Natural killer cell (primary cell): Measurements from ENCODE around the gene LEKR1. TPM values are rescaled to one million over a fixed set of nuclear protein-coding genes. Genes with fewer than 3 reads are reported as not detected.

Source experiments
- ATAC-seq, 3 donors: fragments of 150-1000 bp in 2 of 3; fragments of 200-7000 bp in 1 of 3; cut with Tn5 transposase; 1 replicate in 1 of 3; 2 replicates in 2 of 3; pipeline ENCODE4 v1.10.0; 2021; ENCODE audit warnings: mild to moderate bottlenecking in 2 of 3, moderate library complexity in 2 of 3
- DNase-seq, 2 donors: peaks; one replicate each; pipeline versions ENCODE4 v3.0.0 to v3.0.0-alpha.2; 2013 to 2021; ENCODE audit warnings: mixed read lengths in 1 of 2
- H3K27ac ChIP-seq: one replicate; pipeline ENCODE4 v1.5.1; 2013; ENCODE audit warnings: mild to moderate bottlenecking, low read length
- H3K27me3 ChIP-seq: one replicate; pipeline ENCODE4 v1.6.1; 2013; ENCODE audit warnings: low read length; ENCODE audit not compliant: control insufficient read depth, insufficient read depth
- H3K36me3 ChIP-seq: one replicate; pipeline ENCODE4 v1.6.1; 2013; ENCODE audit warnings: low read length; ENCODE audit not compliant: control insufficient read depth, insufficient read depth
- H3K4me1 ChIP-seq: one replicate; pipeline ENCODE4 v1.6.1; 2013; ENCODE audit warnings: low read length; ENCODE audit not compliant: control insufficient read depth, insufficient read depth
- H3K4me3 ChIP-seq: one replicate; pipeline ENCODE4 v1.5.1; 2013; ENCODE audit warnings: low read length
- H3K9me3 ChIP-seq: one replicate; pipeline ENCODE4 v1.6.1; 2013; ENCODE audit warnings: low read length; ENCODE audit not compliant: control insufficient read depth, insufficient read depth
- H3K27ac Mint-ChIP-seq, 2 donors: one replicate each; pipeline ENCODE4 v1.8.0; 2022; ENCODE audit warnings: mild to moderate bottlenecking in 2 of 2, mixed read lengths in 2 of 2, moderate library complexity in 1 of 2
- H3K27me3 Mint-ChIP-seq, 2 donors: one replicate each; pipeline ENCODE4 v1.8.0; 2022; ENCODE audit warnings: low read depth in 2 of 2, mixed read lengths in 2 of 2
- H3K36me3 Mint-ChIP-seq: one replicate; pipeline ENCODE4 v1.8.0; 2022; ENCODE audit warnings: mixed read lengths
- H3K4me1 Mint-ChIP-seq, 2 donors: one replicate each; pipeline ENCODE4 v1.8.0; 2022; ENCODE audit warnings: mixed read lengths in 2 of 2
- H3K4me3 Mint-ChIP-seq: one replicate; pipeline ENCODE4 v1.8.0; 2022; ENCODE audit warnings: mild to moderate bottlenecking, moderate library complexity, mixed read lengths
- H3K9me3 Mint-ChIP-seq, 2 donors: one replicate each; pipeline ENCODE4 v1.8.0; 2022; ENCODE audit warnings: mixed read lengths in 2 of 2
- CTCF ChIP-seq: fragments of 200-600 bp; IDR thresholded peaks from one replicate; pipeline ENCODE4 v1.8.0; 2022; ENCODE audit warnings: antibody characterized with exemption
- WGBS: methylation state at CpG from one replicate; pipeline ENCODE4 v1.1.7; 2013; ENCODE audit warnings: missing lambda C conversion rate; ENCODE audit not compliant: insufficient coverage; 5-methylcytosine and 5-hydroxymethylcytosine counted together
- intact Hi-C: fragments of 100-400 bp; cut with micrococcal nuclease; formaldehyde crosslinking; loops from one replicate; pipeline ENCODE4 v1.14.2; 2022
- total RNA-seq, 4 donors: library from RNA; stranded (reverse); fragments of 120-200 nt in 1 of 4; gene quantifications; one replicate each; pipeline versions ENCODE4 v1.2.3 to v1.2.4, GENCODE V29; 2013 to 2022

LEKR1 gene
- total RNA-seq, 3 donors from 2014 or later (not counting 1 experiment from before 2014, with no cell fraction given), result 1.1 to 1.7 (median 1.2) TPM

GRCh38 chr3:157042226-157042625 lies 216.1 kb downstream of the LEKR1 start:
- H3K27ac Mint-ChIP-seq, result no peak overlapping the region
- ATAC-seq (no peak), DNase-seq (no peak)
- TF ChIP-seq CTCF, result no peak
- H3K27me3 ChIP-seq, result peaks cover 3% of the 10 kb centered on the region
- no peaks in the 10 kb centered on the region for H3K4me1 ChIP-seq
- no peaks in the 10 kb centered on the region for H3K36me3 ChIP-seq
- no peak overlapping the region for H3K4me3 ChIP-seq
- H3K4me1 Mint-ChIP-seq, result no peaks in the 10 kb centered on the region
- 100% methylated on average over 2 of the region's 2 CpGs for WGBS
- H3K27me3 Mint-ChIP-seq, result peaks cover 11 to 34% of the 10 kb centered on the region in 2 donors
- H3K4me3 Mint-ChIP-seq, result no peak overlapping the region
- H3K9me3 Mint-ChIP-seq, result no peaks in the 10 kb centered on the region
- intact Hi-C loops, result no loop called here
- no peaks in the 10 kb centered on the region for H3K36me3 Mint-ChIP-seq
- H3K9me3 ChIP-seq, result no peaks in the 10 kb centered on the region
- no peak overlapping the region for H3K27ac ChIP-seq

- ATAC-seq, result no peak
- no peaks in the 10 kb centered on the region for H3K36me3 Mint-ChIP-seq
- H3K4me1 ChIP-seq, result no peaks in the 10 kb centered on the region
Observed at GRCh38 chr3:157043771-157044170, 217.6 kb downstream of the LEKR1 start.

GRCh38 chr3:157045238-157045850 lies 219.2 kb downstream of the LEKR1 start:
- Histone ChIP-seq H3K4me3 (no peak overlapping the region), H3K27me3 (peaks cover 3% of the 10 kb centered on the region), H3K4me1 (no peaks in the 10 kb centered on the region), H3K27ac (no peak overlapping the region), H3K9me3 (no peaks in the 10 kb centered on the region), H3K36me3 (no peaks in the 10 kb centered on the region)
- no peak for TF ChIP-seq CTCF
- H3K27ac Mint-ChIP-seq, result no peak overlapping the region
- no peaks in the 10 kb centered on the region for H3K4me1 Mint-ChIP-seq
- H3K27me3 Mint-ChIP-seq, result peaks cover 6 to 35% of the 10 kb centered on the region in 2 donors
- H3K9me3 Mint-ChIP-seq, result no peaks in the 10 kb centered on the region
- ATAC-seq (no peak), DNase-seq (no peak)
- 94% methylated on average over 12 of the region's 12 CpGs for WGBS
- H3K4me3 Mint-ChIP-seq, result no peak overlapping the region
- intact Hi-C loops, result no loop called here
- no peaks in the 10 kb centered on the region for H3K36me3 Mint-ChIP-seq

More at GRCh38 chr3:157043771-157044170, 217.6 kb downstream of the LEKR1 start:
- no peak for DNase-seq
- Mint-ChIP-seq H3K27me3 (peaks cover 4 to 28% of the 10 kb centered on the region in 2 donors), H3K4me1 (no peaks in the 10 kb centered on the region), H3K27ac (no peak overlapping the region), H3K4me3 (no peak overlapping the region), H3K9me3 (no peaks in the 10 kb centered on the region)
- Histone ChIP-seq H3K27me3 (peaks cover 3% of the 10 kb centered on the region), H3K9me3 (no peaks in the 10 kb centered on the region), H3K36me3 (no peaks in the 10 kb centered on the region), H3K27ac (no peak overlapping the region), H3K4me3 (no peak overlapping the region)
- TF ChIP-seq CTCF, result no peak
- intact Hi-C loops, result no loop called here
- 86% methylated on average over 1 of the region's 1 CpG for WGBS

- no peak overlapping the region for H3K4me3 ChIP-seq
Observed at GRCh38 chr3:157046520-157046919, 220.4 kb downstream of the LEKR1 start.

More at GRCh38 chr3:157046520-157046919, 220.4 kb downstream of the LEKR1 start:
- no peak for ATAC-seq
- Histone ChIP-seq H3K27ac (no peak overlapping the region), H3K36me3 (no peaks in the 10 kb centered on the region), H3K4me1 (no peaks in the 10 kb centered on the region), H3K27me3 (peaks cover 3% of the 10 kb centered on the region), H3K9me3 (no peaks in the 10 kb centered on the region)
- intact Hi-C loops, result no loop called here
- no peaks in the 10 kb centered on the region for H3K36me3 Mint-ChIP-seq
- no peaks in the 10 kb centered on the region for H3K9me3 Mint-ChIP-seq
- no peaks in the 10 kb centered on the region for H3K4me1 Mint-ChIP-seq
- no CpG with 5 or more reads among the region's 1 CpG for WGBS
- peaks cover 4 to 35% of the 10 kb centered on the region in 2 donors for H3K27me3 Mint-ChIP-seq
- no peak overlapping the region for H3K27ac Mint-ChIP-seq
- H3K4me3 Mint-ChIP-seq, result no peak overlapping the region
- DNase-seq, result no peak
- no peak for TF ChIP-seq CTCF
